Type B pancreatic cell (in vitro differentiated cells): ENCODE data around the gene SLC26A4. TPM values are rescaled to one million over a fixed set of nuclear protein-coding genes. Genes with fewer than 3 reads are reported as not detected.

Experiments
- DNase-seq: peaks from one replicate; pipeline ENCODE4 v3.0.0; 2021; ENCODE audit warnings: mixed read lengths; ENCODE audit not compliant: unreplicated experiment; ENCODE audit errors: extremely low spot score
- H3K27ac Mint-ChIP-seq: 2 replicates; pipeline ENCODE4 v1.8.0; 2021; ENCODE audit warnings: mild to moderate bottlenecking, mixed read lengths
- H3K27me3 Mint-ChIP-seq: 2 replicates; pipeline ENCODE4 v1.8.0; 2021; ENCODE audit warnings: mixed read lengths
- H3K36me3 Mint-ChIP-seq: 2 replicates; pipeline ENCODE4 v1.8.0; 2021; ENCODE audit warnings: mixed read lengths
- H3K4me1 Mint-ChIP-seq: one replicate; pipeline ENCODE4 v1.8.0; 2021; ENCODE audit warnings: mixed read lengths; ENCODE audit not compliant: unreplicated experiment
- H3K4me3 Mint-ChIP-seq: 2 replicates; pipeline ENCODE4 v1.8.0; 2021; ENCODE audit warnings: mild to moderate bottlenecking, mixed read lengths
- H3K9me3 Mint-ChIP-seq: 2 replicates; pipeline ENCODE4 v1.8.0; 2021; ENCODE audit warnings: mixed read lengths
- long read RNA-seq: library from polyadenylated mRNA; unstranded; transcript quantifications from one replicate; pipeline ENCODE4 v2.0.0, GENCODE V29; 2020
- total RNA-seq: library from RNA; stranded (reverse); gene quantifications from 2 replicates; pipeline ENCODE4 v1.2.1, GENCODE V29; 2021; ENCODE audit warnings: low replicate concordance
- TF ChIP-seq, protein P1 (sequence below): fragments of 200-600 bp; sonication (generic); conservative IDR thresholded peaks from 2 replicates; pipeline ENCODE4 v1.5.0; 2021; ENCODE audit warnings: antibody characterized with exemption, mild to moderate bottlenecking

The SLC26A4 gene
- total RNA-seq = not detected in 2 replicates
- long read RNA-seq = 0 reads

DNA sequence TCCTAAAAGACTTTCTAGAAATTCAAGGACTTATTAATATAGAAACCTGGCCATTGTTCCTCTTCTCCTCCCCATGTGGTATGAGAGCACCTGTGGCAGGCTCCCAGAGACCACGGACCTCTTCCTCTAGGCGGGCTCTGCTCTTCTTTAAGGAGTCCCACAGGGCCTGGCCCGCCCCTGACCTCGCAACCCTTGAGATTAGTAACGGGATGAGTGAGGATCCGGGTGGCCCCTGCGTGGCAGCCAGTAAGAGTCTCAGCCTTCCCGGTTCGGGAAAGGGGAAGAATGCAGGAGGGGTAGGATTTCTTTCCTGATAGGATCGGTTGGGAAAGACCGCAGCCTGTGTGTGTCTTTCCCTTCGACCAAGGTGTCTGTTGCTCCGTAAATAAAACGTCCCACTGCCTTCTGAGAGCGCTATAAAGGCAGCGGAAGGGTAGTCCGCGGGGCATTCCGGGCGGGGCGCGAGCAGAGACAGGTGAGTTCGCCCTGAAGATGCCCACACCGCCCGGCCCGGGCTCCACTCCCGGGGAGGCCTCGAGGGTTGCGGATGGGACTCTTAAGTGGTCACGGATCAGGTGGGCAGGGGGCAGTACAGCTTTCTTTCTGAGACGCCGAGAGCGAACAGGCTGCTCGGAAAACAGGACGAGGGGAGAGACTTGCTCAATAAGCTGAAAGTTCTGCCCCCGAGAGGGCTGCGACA, at the start of gene SLC26A4:
SLC26A4 (plus strand) TSS at position 448 of the 700 bp plus-strand sequence. CDS start 814 bp downstream, outside the sequence.
- no peaks in the 10 kb centered on the region for H3K36me3 Mint-ChIP-seq
- TF ChIP-seq, protein P1, sequence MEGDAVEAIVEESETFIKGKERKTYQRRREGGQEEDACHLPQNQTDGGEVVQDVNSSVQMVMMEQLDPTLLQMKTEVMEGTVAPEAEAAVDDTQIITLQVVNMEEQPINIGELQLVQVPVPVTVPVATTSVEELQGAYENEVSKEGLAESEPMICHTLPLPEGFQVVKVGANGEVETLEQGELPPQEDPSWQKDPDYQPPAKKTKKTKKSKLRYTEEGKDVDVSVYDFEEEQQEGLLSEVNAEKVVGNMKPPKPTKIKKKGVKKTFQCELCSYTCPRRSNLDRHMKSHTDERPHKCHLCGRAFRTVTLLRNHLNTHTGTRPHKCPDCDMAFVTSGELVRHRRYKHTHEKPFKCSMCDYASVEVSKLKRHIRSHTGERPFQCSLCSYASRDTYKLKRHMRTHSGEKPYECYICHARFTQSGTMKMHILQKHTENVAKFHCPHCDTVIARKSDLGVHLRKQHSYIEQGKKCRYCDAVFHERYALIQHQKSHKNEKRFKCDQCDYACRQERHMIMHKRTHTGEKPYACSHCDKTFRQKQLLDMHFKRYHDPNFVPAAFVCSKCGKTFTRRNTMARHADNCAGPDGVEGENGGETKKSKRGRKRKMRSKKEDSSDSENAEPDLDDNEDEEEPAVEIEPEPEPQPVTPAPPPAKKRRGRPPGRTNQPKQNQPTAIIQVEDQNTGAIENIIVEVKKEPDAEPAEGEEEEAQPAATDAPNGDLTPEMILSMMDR = no peak
- H3K27me3 Mint-ChIP-seq = peaks cover 88% of the 10 kb centered on the region
- no peaks in the 10 kb centered on the region for H3K9me3 Mint-ChIP-seq
- H3K4me3 Mint-ChIP-seq = peak within 1 kb of the TSS; percentile 95
- DNase-seq = no peak
- no peak within 1 kb of the TSS for H3K27ac Mint-ChIP-seq
- H3K4me1 Mint-ChIP-seq = no peaks in the 10 kb centered on the region

DNA sequence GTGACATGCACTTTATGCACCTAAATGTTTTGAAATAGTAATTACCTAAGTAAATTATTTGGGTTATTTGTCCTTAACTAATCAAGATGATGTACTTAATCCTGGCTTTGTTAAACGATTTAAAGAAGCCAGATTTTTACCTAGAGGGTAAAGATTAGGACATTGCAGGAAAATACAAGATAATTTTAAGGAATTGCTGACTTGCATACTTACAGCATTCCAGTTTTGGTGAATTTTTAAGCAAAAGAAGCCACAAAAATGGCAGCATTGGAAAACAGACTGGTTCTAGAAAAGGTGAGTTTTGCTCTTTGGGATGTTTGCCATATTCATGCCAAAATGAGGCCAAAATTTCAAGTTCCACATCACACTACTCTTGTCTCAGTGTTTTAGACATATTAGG, 47.2 kb upstream of the SLC26A4 start:
- Mint-ChIP-seq H3K4me3 (no peak overlapping the region), H3K9me3 (no peaks in the 10 kb centered on the region), H3K36me3 (peaks cover 20% of the 10 kb centered on the region), H3K4me1 (no peaks in the 10 kb centered on the region), H3K27me3 (no peaks in the 10 kb centered on the region), H3K27ac (no peak overlapping the region)
- TF ChIP-seq, protein P1 = no peak
- no peak for DNase-seq

DNA sequence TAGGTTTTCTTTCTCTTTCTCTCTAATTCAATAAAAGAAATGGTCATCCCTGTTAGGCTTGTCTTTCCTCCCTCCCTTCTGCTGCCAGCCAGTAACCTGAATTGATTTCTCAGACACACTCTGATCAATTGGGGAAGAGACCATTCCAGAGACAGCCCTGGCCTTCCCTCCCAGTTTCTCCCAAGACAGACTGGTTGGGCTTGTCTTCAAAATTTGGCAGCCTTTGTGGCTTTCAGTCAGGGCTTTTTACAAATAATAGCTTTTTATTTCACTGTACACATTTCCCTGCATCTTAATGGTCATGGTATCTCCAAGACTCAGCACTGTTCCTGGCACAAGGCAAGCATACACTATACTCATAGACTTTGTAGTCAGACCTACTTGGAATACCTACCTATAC, 46.7 kb upstream of the SLC26A4 start:
- peaks cover 20% of the 10 kb centered on the region for H3K36me3 Mint-ChIP-seq
- H3K4me3 Mint-ChIP-seq = no peak overlapping the region
- no peaks in the 10 kb centered on the region for H3K27me3 Mint-ChIP-seq
- TF ChIP-seq, protein P1 = no peak
- H3K27ac Mint-ChIP-seq = no peak overlapping the region
- no peaks in the 10 kb centered on the region for H3K4me1 Mint-ChIP-seq
- DNase-seq = no peak
- H3K9me3 Mint-ChIP-seq = no peaks in the 10 kb centered on the region

DNA sequence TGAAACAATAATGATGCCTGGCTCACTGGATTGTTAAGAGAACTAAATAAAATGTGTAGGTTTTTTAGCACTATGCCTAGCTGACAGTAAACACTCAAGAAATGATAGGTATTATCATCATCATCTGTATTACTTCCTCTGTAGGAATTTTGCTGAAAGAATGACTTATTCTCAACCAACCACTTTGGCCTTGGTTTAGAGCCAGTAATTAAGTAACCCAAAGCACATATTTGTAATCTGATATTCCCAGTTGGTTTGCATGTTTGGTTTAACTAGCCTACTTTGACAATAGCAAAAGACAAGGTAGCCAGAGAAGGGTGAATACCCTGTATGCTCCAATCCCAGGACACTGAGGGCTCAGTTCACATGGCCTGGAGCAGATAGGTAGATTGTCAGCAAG, 46.2 kb upstream of the SLC26A4 start:
- Mint-ChIP-seq H3K4me1 (no peaks in the 10 kb centered on the region), H3K9me3 (no peaks in the 10 kb centered on the region), H3K4me3 (no peak overlapping the region), H3K36me3 (peaks cover 20% of the 10 kb centered on the region), H3K27ac (no peak overlapping the region), H3K27me3 (no peaks in the 10 kb centered on the region)
- no peak for DNase-seq
- TF ChIP-seq, protein P1 = no peak

DNA sequence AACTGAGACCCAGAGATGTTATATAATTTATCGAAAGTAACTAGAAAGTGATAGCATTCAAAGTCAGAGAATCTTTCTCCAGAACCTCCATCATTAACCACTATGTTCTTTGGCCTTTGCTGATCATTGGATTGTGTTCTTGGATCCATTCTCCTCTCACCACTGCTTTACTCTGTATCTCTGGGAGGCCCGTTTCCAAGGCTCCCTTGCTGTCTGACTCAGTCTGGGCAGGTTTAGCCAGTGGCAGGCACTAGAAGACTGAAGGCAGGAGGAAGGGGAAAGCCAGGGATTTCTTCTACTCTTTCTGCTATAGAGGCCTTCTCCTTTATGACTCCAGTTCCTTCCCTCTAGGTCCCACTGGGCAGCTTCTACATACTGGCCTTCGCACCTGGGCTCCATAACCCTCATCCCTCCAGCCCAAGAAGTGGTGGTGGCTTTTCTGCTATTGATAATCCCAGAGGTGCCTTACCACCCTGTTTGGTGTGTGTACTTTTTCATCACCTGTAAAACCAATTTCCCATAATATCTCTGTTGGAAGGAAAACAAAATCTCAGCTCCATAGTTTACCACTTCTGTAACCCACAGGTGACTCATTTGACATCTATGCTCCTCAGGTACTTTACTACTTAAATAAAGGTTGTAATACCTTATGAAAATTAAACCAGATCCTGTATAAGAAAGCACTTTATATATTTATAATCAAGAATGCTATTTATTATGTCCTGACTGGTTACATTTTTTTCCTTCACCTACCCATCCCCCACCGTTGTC, 44.5 kb upstream of the SLC26A4 start:
- Mint-ChIP-seq H3K4me1 (no peaks in the 10 kb centered on the region), H3K27ac (no peak overlapping the region), H3K4me3 (no peak overlapping the region), H3K9me3 (no peaks in the 10 kb centered on the region), H3K36me3 (peaks cover 20% of the 10 kb centered on the region), H3K27me3 (no peaks in the 10 kb centered on the region)
- TF ChIP-seq, protein P1 = no peak
- DNase-seq = no peak
